ENCODE results near the gene PRKG2. TPM values are rescaled to one million over a fixed set of nuclear protein-coding genes. Genes with fewer than 3 reads are reported as not detected.

PRKG2 gene, protein sequence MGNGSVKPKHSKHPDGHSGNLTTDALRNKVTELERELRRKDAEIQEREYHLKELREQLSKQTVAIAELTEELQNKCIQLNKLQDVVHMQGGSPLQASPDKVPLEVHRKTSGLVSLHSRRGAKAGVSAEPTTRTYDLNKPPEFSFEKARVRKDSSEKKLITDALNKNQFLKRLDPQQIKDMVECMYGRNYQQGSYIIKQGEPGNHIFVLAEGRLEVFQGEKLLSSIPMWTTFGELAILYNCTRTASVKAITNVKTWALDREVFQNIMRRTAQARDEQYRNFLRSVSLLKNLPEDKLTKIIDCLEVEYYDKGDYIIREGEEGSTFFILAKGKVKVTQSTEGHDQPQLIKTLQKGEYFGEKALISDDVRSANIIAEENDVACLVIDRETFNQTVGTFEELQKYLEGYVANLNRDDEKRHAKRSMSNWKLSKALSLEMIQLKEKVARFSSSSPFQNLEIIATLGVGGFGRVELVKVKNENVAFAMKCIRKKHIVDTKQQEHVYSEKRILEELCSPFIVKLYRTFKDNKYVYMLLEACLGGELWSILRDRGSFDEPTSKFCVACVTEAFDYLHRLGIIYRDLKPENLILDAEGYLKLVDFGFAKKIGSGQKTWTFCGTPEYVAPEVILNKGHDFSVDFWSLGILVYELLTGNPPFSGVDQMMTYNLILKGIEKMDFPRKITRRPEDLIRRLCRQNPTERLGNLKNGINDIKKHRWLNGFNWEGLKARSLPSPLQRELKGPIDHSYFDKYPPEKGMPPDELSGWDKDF
- 0.51 and 1.2 TPM in 2 replicates for total RNA-seq

DNA sequence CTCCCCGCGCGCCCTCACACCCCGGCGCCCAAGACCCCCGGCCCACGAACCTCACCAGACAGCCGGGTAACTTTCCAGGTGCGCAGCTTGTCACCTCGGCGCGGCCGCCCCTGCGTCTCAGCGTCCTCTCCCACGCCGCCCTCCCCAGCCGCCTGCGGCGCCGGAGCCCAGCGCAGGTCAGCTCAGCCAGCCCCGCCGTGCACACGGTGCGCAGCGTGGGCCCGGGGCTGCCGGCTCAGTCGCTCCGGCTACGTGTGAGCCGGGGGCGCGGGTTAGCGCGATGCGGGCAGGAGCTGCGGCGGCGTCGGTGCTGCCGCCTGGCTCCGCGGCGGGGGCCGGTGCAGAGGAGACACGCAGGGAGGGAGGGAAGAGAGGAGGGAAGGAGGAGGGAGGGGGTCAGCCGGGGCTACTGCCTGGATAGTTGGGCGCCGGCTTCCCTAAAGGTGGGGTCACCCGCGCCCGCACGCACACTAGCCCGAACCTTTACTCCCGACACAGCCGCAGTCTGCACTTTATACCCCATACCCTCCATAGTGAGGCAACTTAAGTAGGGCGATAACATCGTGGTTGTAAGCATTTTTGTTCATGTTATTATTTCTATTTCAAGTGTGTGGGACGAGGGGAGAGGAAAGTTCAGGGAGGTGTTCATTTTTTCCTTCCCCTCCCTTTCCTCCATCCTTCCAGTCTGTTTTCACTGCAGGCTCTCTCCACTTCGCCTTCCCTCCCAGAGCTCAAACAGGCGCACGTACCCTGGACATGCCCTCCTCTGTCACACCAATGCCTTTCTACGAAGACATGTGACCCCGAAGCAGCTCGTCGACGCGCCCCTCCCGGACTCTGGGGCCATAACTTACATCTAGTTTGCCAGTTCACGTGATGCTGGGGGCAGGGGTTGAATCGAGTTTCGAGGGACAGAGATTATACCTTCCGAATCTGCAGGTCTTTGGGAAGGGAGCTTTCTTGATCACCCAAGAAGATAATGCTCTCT is at the start of gene PRKG2:
Gene PRKG2, minus strand, starts transcription at position 342 of the 988 bp plus-strand sequence. CDS start 10,175 bp downstream, outside the sequence.
- peak within 1 kb of the TSS; percentile 52 for H3K4me3 ChIP-seq (ENCODE audit: low read depth, low read length)
- TF ChIP-seq, protein P1, sequence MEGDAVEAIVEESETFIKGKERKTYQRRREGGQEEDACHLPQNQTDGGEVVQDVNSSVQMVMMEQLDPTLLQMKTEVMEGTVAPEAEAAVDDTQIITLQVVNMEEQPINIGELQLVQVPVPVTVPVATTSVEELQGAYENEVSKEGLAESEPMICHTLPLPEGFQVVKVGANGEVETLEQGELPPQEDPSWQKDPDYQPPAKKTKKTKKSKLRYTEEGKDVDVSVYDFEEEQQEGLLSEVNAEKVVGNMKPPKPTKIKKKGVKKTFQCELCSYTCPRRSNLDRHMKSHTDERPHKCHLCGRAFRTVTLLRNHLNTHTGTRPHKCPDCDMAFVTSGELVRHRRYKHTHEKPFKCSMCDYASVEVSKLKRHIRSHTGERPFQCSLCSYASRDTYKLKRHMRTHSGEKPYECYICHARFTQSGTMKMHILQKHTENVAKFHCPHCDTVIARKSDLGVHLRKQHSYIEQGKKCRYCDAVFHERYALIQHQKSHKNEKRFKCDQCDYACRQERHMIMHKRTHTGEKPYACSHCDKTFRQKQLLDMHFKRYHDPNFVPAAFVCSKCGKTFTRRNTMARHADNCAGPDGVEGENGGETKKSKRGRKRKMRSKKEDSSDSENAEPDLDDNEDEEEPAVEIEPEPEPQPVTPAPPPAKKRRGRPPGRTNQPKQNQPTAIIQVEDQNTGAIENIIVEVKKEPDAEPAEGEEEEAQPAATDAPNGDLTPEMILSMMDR (conservative IDR thresholded peaks at IDR 0.05; ENCODE audit: low read depth, low read length) = no peak
- no peak for DNase-seq (ENCODE audit: low read depth)

DNA sequence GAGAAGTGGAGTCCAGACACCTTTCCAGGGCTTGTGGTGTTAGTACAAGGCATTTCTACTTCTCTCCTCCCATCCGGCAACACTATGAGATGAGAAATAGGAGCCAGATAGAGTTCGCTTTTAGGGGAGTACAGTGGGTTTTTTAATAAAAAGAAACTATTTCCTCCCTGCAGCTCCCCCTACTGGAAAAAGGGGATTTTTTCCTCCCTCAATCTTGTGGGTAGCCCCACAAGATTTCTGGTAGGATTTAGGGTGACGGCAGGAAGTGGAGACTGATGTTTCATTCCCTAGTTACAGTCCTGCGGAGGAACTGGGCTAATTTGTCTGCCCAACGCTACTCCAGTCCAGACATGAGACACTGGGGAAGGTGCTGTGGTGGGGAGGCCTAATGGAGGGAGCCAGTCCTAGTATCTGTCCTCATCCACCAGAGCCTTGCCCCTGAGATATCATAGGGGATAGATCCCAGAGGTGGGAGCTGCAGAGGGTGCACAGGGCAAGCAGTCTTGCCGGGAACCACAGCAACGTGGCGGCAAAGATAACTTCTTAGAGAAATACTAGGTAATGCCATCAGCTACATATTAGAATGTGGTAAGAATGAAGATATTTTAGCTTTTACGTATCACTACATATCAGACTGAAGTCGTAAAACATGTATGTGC is 45.5 kb upstream of the PRKG2 start:
- DNase-seq (ENCODE audit: low read depth) = no peak
- no peak overlapping the region for H3K4me3 ChIP-seq (ENCODE audit: low read depth, low read length)
- TF ChIP-seq, protein P1 (conservative IDR thresholded peaks at IDR 0.05; ENCODE audit: low read depth, low read length) = peak; percentile 58

DNA sequence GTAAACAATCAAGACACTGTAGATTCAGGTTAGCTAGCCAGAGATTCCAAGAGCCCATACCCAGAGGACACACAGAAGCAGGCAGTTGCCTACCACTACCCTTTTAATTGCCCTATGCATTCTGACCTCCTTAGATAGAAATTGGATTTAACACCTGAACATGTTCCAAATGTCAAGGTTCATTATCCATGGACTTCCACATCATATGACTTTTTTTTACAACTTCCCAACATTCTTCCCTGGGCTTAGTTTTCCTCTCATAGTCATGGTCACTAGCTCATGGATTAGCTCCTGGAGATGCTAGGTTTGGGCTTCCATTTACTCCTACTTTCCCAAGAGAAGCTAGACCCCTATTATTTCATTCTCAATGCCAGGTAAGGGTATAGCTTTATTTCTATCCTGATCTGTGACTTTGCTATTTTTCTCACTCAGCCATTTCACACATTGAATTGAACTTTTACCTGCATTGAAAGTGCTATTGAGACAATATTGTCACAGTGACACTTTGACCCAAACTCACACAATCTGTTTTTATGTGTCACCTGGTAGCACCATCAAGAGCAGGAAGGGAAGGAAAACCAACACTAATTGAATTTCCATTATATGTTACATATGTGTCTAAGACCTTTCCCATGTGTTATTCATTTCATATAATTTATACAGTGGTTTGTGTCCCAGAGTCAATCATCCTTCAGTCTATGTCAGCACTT is 44.0 kb upstream of the PRKG2 start:
- TF ChIP-seq, protein P1 (conservative IDR thresholded peaks at IDR 0.05; ENCODE audit: low read depth, low read length) = no peak
- DNase-seq (ENCODE audit: low read depth) = no peak

DNA sequence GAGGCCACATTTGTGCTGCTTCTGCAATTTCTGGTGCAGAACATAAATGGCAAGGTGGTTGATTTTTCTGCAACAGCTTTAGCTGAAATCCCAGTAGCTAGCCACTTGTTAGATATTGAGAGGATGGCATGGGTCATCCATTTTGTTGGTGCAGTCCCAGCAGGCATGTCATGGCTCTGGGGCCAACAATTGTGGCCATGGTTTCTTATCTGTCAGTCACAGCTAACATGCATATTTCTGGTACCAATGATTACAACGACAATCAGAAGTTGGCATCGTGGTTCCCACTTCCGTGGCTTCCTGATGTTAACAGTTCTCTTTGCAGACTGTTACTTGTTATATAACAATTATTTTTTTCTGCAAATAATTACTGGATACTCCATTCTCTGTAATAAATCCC is 42.8 kb upstream of the PRKG2 start:
- H3K4me3 ChIP-seq (ENCODE audit: low read depth, low read length) = no peak overlapping the region
- TF ChIP-seq, protein P1 (conservative IDR thresholded peaks at IDR 0.05; ENCODE audit: low read depth, low read length) = no peak
- no peak for DNase-seq (ENCODE audit: low read depth)

More for the DNA sequence above, 44.0 kb upstream of the PRKG2 start:
- H3K4me3 ChIP-seq (ENCODE audit: low read depth, low read length) = no peak overlapping the region

DNA sequence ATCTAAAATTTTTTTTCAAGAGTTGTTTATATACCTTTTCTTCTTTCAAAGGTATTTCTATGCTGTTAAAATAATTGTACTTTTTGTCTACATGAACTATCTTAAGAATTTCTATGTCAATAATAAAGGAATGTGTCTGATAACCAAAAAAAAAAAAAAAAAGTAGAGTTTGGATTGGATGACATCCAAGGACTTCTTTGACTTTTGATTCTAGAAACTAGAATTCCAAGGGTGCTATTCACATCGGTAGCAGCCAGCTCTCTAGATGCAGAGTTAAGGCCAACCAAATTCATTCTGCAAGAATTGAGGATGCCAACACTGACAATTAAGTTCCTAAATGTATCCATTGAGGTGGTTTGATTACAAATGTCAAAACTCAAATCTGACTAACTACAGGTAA is 42.0 kb upstream of the PRKG2 start:
- TF ChIP-seq, protein P1 (conservative IDR thresholded peaks at IDR 0.05; ENCODE audit: low read depth, low read length) = no peak
- no peak overlapping the region for H3K4me3 ChIP-seq (ENCODE audit: low read depth, low read length)
- no peak for DNase-seq (ENCODE audit: low read depth)
